Bronchial epithelial cell (primary cell): ENCODE data around the gene BSG. TPM values are rescaled to one million over a fixed set of nuclear protein-coding genes. Genes with fewer than 3 reads are reported as not detected.

Experiments
- DNase-seq: peaks from one replicate; pipeline ENCODE4 v3.0.0-alpha.2; 2010; ENCODE audit warnings: low read depth
- FAIRE-seq: peaks from 2 replicates; lab custom pipeline; 2011; peaks lifted over from hg19 to GRCh38; lab: Jason Lieb, UNC
- H3K27me3 ChIP-seq: 2 replicates; pipeline ENCODE4 v1.5.1; 2011; ENCODE audit warnings: low read length; ENCODE audit not compliant: control insufficient read depth, insufficient read depth
- H3K36me3 ChIP-seq: 2 replicates; pipeline ENCODE4 v1.5.1; 2011; ENCODE audit warnings: low read length; ENCODE audit not compliant: control insufficient read depth, insufficient read depth
- H3K4me3 ChIP-seq: 2 replicates; pipeline ENCODE4 v1.5.1; 2011; ENCODE audit warnings: mild to moderate bottlenecking, low read depth, low read length, control low read depth
- CTCF ChIP-seq: IDR thresholded peaks from 2 replicates; pipeline ENCODE4 v1.5.1; 2011; ENCODE audit warnings: mild to moderate bottlenecking, moderate library complexity, low read length, control low read depth, inconsistent platforms; ENCODE audit not compliant: insufficient read depth, severe bottlenecking
- total RNA-seq: library from RNA; depleted of rRNA; stranded (reverse); fragments of >200 nt; gene quantifications from 2 replicates; pipeline ENCODE4 v1.2.1, GENCODE V29; 2014

BSG gene
- total RNA-seq, 1 donor from 2014 or later: 369 TPM

GRCh38 chr19:530134-531008, 42.0 kb upstream of the BSG start:
- no peak for TF ChIP-seq CTCF
- H3K27me3 ChIP-seq: peaks cover 2% of the 10 kb centered on the region
- H3K4me3 ChIP-seq: peak overlapping the region; percentile 76
- DNase-seq: no peak
- H3K36me3 ChIP-seq: peaks cover under 1% of the 10 kb centered on the region
- no peak for FAIRE-seq

- Histone ChIP-seq H3K4me3 (peak overlapping the region; percentile 90), H3K27me3 (no peaks in the 10 kb centered on the region), H3K36me3 (peaks cover 7% of the 10 kb centered on the region)
- no peak for TF ChIP-seq CTCF
- FAIRE-seq (no peak), DNase-seq (peak; percentile 48)
Observed at GRCh38 chr19:531009-531752, 41.2 kb upstream of the BSG start.

GRCh38 chr19:531753-532560, 40.4 kb upstream of the BSG start, which contains the start of gene CDC34:
Gene CDC34, plus strand, starts transcription at chr19:531760. Its CDS starts 172 bp downstream, at chr19:531932.
- Histone ChIP-seq H3K4me3 (peak within 1 kb of the TSS; percentile 90), H3K27me3 (no peaks in the 10 kb centered on the region), H3K36me3 (peaks cover 14% of the 10 kb centered on the region)
- no peak for DNase-seq
- TF ChIP-seq CTCF: no peak
- no peak for FAIRE-seq

GRCh38 chr19:532561-533363, 39.6 kb upstream of the BSG start:
- Histone ChIP-seq H3K27me3 (no peaks in the 10 kb centered on the region), H3K36me3 (peaks cover 14% of the 10 kb centered on the region), H3K4me3 (peak overlapping the region; percentile 90)
- TF ChIP-seq CTCF: peak; percentile 58
- FAIRE-seq: no peak
- peak; percentile 50 for DNase-seq
